Glomerular visceral epithelial cell (primary cell): ENCODE measurements around the gene SYTL3.

Experiments used
- DNase-seq: peaks from one replicate; pipeline ENCODE4 v3.0.0-alpha.2; 2016; ENCODE audit errors: extremely low spot score

SYTL3 gene

DNA sequence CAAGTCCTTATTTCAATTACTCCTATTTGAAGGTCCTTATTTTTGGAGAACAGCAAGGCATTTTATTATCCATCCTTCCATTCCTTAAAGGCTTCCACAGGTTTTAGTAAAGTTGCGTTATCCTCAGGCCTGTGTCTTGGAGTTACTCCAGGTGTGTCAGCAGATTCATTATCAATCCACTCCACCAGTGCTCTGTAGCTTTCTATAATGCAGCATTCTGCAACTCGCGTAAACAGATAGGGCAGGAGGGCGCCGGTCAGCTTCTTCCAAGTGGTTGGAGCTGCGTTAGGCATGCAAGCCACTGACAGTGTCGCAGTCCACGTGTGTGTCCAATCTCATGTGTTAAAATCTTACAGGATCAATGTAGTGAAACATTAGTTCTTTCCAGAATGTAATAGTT, 75.8 kb downstream of the SYTL3 start:
- DNase-seq, result no peak

GRCh38 chr6:158729906-158730540, 80.2 kb downstream of the SYTL3 start:
- DNase-seq, result no peak

DNA sequence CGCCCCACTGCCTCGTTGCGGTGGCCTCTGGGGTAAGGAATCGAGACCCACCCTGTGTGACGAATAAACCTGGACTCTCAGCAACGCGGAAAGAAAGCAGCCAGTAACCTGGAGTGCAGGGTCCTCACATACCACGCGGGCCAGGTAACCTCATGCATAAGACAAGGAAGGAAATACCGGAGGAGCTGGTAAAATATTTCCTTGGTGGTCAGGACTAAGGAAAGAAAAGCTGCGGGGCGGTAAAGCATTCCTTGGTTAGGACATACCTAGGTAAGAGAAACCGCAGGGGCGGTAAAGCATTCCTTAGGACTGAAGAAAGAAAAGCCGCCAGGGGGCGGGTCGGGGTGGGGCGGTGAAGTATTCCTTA, 80.7 kb downstream of the SYTL3 start:
- no peak for DNase-seq

DNA sequence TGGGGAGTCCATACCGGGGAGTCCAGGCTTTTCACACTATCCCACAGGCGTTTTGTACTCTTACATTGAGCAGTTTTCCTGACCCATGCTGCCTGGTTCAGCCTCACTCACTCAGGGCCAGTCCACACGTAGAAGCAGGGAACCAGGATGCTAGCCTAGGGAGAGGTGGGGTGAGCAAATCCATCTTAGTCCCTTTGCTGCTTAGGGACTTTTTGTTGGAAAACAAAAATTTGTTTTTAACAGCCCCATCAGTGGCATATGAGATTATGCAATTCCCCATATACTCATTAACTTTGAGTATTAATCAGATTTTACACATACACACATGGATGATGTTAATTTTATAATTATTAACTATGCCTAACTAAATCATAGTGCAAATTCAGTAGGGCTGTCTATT, 85.2 kb downstream of the SYTL3 start:
- no peak for DNase-seq

- no peak for DNase-seq
These were observed 87.3 kb downstream of the SYTL3 start for GRCh38 chr6:158737082-158737709.

- DNase-seq, result peak; percentile 49
These were observed 88.1 kb downstream of the SYTL3 start for GRCh38 chr6:158737710-158738615.

DNA sequence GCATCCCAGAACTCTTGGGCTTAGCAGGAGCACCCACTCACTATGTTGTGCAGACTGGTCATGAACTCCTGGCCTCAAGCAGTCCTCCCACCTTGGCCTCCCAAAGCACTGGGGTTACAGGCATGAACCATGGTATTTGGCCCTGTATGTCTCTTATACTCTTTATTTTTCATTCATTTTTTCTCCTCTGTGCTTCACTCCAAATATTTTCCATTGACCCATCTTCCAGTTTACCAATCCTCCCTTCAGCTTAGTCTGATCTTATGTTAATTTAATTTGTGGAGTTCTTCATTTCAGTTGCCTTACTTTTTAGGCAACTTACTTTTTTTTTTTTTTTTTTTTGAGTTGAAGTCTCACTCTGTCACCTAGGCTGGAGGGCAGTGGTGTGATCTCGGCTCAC, 89.8 kb downstream of the SYTL3 start:
- no peak for DNase-seq

- no peak for DNase-seq
These were observed 93.3 kb downstream of the SYTL3 start for GRCh38 chr6:158743033-158743651.

DNA sequence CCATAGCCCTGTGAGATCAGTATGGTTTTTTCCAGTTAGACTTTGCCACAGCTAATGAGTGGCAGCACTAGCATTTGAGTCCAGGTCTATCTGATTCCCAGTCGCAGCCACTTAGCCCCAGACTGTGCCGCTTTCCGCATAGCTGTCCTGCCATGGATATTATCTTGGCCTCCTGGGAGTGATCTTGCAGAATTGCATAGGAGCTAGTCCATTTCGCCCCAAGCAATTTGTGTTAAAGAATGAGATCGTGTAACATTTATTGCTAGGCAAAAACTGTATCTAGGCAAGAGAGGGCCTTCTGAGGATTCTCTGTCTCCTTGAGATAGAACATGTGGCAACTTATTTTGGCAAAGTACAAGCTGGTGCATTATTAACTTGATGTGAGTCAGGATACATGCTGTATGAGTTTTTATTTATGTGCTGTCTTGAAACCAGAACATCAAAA, 95.2 kb downstream of the SYTL3 start:
- DNase-seq, result no peak

- DNase-seq, result no peak
These were observed 101.4 kb downstream of the SYTL3 start for GRCh38 chr6:158751224-158751623.

DNA sequence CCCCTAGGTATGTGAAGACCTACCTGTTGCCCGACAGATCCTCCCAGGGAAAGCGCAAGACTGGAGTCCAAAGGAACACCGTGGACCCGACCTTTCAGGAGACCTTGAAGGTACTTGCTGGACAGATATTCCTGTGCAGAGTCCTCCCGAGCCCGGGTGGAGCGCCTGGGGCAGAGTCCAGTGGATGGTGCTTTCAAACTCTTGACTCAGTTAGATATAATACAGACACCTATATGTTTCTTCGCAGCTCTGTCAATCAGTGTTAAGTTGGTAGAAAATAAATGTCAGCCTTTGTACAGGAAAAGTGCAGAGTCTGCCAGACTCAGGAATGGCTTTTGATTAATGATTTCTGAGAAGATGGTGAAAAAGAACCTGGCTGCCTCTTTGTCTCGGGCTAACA, 102.1 kb downstream of the SYTL3 start:
- no peak for DNase-seq

- DNase-seq, result peak; percentile 39
These were observed 102.8 kb downstream of the SYTL3 start for GRCh38 chr6:158752613-158753012.

GRCh38 chr6:158753811-158754210, 104.0 kb downstream of the SYTL3 start:
- DNase-seq, result no peak

DNA sequence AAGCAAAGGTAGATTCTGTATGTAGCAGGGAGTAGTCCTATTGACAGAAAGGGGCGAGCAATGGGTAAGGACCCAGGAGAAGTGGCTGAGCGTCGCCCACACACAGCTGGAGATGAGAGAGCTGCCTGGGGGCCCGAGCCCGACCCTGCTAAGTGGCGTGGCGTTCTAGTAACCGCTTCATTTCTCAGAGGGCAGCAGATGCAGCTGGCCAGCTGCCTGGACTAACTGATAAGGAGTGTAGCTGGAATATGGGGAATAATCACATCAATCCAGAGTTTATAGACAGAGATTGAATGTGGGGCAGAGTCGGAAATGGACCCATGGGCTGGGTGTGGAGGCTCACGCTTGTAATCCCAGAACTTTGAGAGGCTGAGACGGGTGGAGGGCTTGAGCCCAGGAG, 104.9 kb downstream of the SYTL3 start:
- DNase-seq, result no peak

DNA sequence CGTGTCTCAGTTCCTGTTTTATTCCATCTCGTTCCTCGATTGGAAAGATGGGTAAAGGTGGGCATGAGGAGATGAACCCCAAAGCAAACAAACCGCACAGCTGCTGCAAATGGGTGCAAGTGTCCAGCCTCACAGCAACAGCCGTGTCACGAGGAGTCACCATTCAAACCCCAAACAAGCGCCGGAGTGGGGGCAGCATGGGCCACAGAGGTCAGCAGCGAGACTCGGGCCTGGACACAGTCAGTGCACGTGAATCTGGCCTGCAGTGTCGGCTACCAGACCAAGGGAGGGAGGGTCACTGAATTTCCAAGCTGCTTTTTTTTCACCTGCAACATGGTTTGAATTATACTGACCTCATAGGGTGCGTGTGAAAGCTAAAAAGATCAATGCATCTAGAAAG, 105.8 kb downstream of the SYTL3 start:
- DNase-seq, result no peak

- DNase-seq, result no peak
These were observed 106.3 kb downstream of the SYTL3 start for GRCh38 chr6:158756126-158756525.

DNA sequence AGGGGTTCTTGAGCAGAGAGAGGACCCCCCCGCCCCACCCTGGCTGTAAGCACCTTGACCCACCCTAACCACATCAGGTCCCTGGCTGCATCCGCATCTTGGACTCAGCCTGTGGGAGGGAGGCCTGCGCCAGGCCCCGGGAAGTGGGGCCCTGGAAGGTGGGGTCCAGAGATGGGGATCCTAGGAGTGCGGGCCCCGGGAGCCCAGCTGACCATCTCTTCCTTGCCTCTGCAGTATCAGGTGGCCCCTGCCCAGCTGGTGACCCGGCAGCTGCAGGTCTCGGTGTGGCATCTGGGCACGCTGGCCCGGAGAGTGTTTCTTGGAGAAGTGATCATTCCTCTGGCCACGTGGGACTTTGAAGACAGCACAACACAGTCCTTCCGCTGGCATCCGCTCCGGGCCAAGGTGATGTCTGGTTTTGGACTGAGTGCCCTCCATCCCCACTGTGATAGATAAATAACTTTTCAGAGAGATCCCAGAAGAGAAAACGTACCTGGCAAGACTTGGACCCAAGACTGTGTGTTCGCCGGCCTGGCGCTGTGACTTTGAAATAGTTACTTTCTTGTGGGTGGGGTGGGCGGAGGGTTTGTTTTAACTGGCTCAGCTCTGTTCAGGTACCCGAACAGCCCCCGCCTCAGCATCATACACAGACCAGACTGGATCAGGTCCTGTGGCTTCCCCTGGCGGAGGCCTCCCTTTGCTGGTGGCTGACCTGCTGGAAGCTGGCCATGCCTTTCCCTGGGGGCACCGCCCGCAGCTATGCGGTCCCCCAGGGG, 107.3 kb downstream of the SYTL3 start:
- no peak for DNase-seq

- no peak for DNase-seq
These were observed 107.9 kb downstream of the SYTL3 start for GRCh38 chr6:158757753-158758090.

- DNase-seq, result no peak
These were observed 108.6 kb downstream of the SYTL3 start for GRCh38 chr6:158758451-158758860.

GRCh38 chr6:158758941-158759479, 109.2 kb downstream of the SYTL3 start:
- no peak for DNase-seq

DNA sequence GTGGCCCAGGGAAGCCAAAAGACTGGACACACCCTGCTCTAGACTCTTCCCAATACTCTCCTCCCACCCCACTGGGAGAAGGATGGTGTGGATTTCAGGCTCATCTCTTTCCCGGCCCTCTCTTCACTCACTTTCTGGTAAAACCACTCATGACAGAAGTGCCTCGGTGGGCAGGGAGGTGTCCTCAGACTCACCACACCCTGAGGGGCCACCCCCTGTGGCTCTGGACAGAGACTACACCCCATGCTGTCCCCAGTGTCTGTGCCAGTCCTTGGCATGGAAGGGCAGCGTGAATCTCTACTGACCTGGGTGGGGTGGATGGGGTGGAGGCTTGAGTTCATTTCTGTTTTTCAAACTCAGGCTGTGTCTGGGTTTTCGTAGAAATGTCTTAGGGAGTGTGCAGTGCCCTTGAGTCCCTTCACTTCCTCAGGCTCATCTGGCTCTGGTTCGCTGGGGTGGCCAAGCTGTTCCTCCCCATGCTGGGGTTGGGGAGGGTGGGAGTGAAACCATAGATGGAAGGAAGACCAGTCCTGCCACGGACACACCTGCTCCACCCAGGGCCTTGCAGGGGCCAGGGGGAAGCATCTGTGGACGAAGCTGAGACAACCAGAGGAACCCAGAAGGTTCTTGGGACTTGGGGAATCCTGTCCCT, 110.2 kb downstream of the SYTL3 start:
- no peak for DNase-seq
